ENCODE results near the gene AFF3. TPM values are rescaled to one million over a fixed set of nuclear protein-coding genes. Genes with fewer than 3 reads are reported as not detected.

The AFF3 gene
- total and polyA plus RNA-seq, 10 donors: 6.0 to 92.2 (median 64.0) TPM

GRCh38 chr2:99698896-99699295 lies 443.5 kb downstream of the AFF3 start:
- Histone ChIP-seq H3K4me1 (no peaks in the 10 kb centered on the region), H3K9me3 (no peaks in the 10 kb centered on the region), H3K36me3 (peaks cover 0 to 30% (median 0%) of the 10 kb centered on the region in 6 donors), H3K27me3 (replicated peaks in 1 of 7) (no peaks in the 10 kb centered on the region), H3K27ac (no peak overlapping the region), H3K4me3 (no peak overlapping the region)
- intact Hi-C loops (cut with DNase I; ENCODE audit: low total_unique reads): no loop called here
- no peak for DNase-seq
- no peak for TF ChIP-seq POLR2AphosphoS5 (IDR thresholded peaks at IDR 0.05)
- no peak for TF ChIP-seq CTCF (IDR thresholded peaks at IDR 0.05 in 8 of 11, conservative IDR thresholded peaks at IDR 0.05 in 3 of 11)
- WGBS, 5 donors: 76 to 97% (median 83%) methylated on average over 2 of the region's 2 CpGs

GRCh38 chr2:99697811-99698568 lies 444.4 kb downstream of the AFF3 start:
- DNase-seq: no peak
- no peak overlapping the region for H3K27ac ChIP-seq
- H3K4me3 ChIP-seq: no peak overlapping the region
- H3K27me3 ChIP-seq (replicated peaks in 1 of 7): no peaks in the 10 kb centered on the region
- TF ChIP-seq POLR2AphosphoS5 (IDR thresholded peaks at IDR 0.05) (no peak), POLR2A (IDR thresholded peaks at IDR 0.05) (no peak), CTCF (IDR thresholded peaks at IDR 0.05 in 8 of 11, conservative IDR thresholded peaks at IDR 0.05 in 3 of 11) (no peak)
- H3K9me3 ChIP-seq: no peaks in the 10 kb centered on the region
- H3K4me1 ChIP-seq: no peaks in the 10 kb centered on the region
- peaks cover 0 to 30% (median 0%) of the 10 kb centered on the region in 6 donors for H3K36me3 ChIP-seq
- intact Hi-C loops (cut with DNase I; ENCODE audit: low total_unique reads): no loop called here

GRCh38 chr2:99695944-99696253 lies 446.5 kb downstream of the AFF3 start:
- no peaks in the 10 kb centered on the region for H3K9me3 ChIP-seq
- intact Hi-C loops (cut with DNase I; ENCODE audit: low total_unique reads): no loop called here
- H3K4me1 ChIP-seq: peaks cover 0 to 7% (median 0%) of the 10 kb centered on the region in 6 donors
- no peak overlapping the region for H3K27ac ChIP-seq
- H3K27me3 ChIP-seq (replicated peaks in 1 of 7): no peaks in the 10 kb centered on the region
- TF ChIP-seq POLR2AphosphoS5 (IDR thresholded peaks at IDR 0.05): no peak
- no peak for TF ChIP-seq CTCF (IDR thresholded peaks at IDR 0.05 in 8 of 11, conservative IDR thresholded peaks at IDR 0.05 in 3 of 11)
- no peak for TF ChIP-seq POLR2A (IDR thresholded peaks at IDR 0.05)
- H3K36me3 ChIP-seq: peaks cover 0 to 23% (median 0%) of the 10 kb centered on the region in 6 donors
- no peak overlapping the region for H3K4me3 ChIP-seq
- DNase-seq: no peak

GRCh38 chr2:99695130-99695943 lies 447.1 kb downstream of the AFF3 start:
- intact Hi-C loops (cut with DNase I; ENCODE audit: low total_unique reads): no loop called here
- Histone ChIP-seq H3K9me3 (no peaks in the 10 kb centered on the region), H3K4me1 (peaks cover 0 to 7% (median 0%) of the 10 kb centered on the region in 6 donors), H3K27ac (no peak overlapping the region), H3K36me3 (peaks cover 0 to 19% (median 0%) of the 10 kb centered on the region in 6 donors), H3K4me3 (no peak overlapping the region), H3K27me3 (replicated peaks in 1 of 7) (no peaks in the 10 kb centered on the region)
- WGBS, 5 donors: 74 to 85% (median 80%) methylated on average over 11 of the region's 11 CpGs
- no peak for DNase-seq
- TF ChIP-seq POLR2AphosphoS5 (IDR thresholded peaks at IDR 0.05) (no peak), CTCF (IDR thresholded peaks at IDR 0.05 in 8 of 11, conservative IDR thresholded peaks at IDR 0.05 in 3 of 11) (no peak), POLR2A (IDR thresholded peaks at IDR 0.05) (no peak)

Data from spleen (tissue), 11 donors.